Activated CD4-positive, alpha-beta T cell treated with anti-CD3 and anti-CD28 coated beads, Interleukin-2, Interleukin-6, amounts not matched to agents 100 ng/mL and 50 ng/mL, durations not matched to agents 16 hours and 8 hours (primary cell): Measurements from ENCODE around the gene PADI3.

Experiments
- DNase-seq: peaks from one replicate; pipeline ENCODE4 v3.0.0-alpha.2; 2020

PADI3 gene

DNA sequence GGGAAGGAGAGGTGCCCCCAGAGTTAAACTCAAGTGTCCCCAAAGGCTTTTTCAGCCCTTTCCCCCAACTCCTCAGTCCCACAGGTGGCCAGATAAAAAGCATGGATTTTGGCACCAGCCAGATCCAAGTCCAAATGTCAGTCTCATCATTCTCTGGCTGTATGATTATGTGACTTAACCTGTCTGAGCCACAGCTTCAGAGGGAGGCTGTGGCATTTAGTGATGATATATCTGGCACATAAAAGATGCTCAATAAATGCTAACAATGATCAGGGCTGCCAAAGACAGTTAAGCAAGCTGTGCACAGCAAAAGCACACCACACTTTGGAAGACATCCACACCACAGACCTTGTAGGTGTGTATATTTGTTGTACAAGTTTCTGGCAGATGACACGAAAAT, 5.6 kb upstream of the PADI3 start:
- DNase-seq, result no peak

DNA sequence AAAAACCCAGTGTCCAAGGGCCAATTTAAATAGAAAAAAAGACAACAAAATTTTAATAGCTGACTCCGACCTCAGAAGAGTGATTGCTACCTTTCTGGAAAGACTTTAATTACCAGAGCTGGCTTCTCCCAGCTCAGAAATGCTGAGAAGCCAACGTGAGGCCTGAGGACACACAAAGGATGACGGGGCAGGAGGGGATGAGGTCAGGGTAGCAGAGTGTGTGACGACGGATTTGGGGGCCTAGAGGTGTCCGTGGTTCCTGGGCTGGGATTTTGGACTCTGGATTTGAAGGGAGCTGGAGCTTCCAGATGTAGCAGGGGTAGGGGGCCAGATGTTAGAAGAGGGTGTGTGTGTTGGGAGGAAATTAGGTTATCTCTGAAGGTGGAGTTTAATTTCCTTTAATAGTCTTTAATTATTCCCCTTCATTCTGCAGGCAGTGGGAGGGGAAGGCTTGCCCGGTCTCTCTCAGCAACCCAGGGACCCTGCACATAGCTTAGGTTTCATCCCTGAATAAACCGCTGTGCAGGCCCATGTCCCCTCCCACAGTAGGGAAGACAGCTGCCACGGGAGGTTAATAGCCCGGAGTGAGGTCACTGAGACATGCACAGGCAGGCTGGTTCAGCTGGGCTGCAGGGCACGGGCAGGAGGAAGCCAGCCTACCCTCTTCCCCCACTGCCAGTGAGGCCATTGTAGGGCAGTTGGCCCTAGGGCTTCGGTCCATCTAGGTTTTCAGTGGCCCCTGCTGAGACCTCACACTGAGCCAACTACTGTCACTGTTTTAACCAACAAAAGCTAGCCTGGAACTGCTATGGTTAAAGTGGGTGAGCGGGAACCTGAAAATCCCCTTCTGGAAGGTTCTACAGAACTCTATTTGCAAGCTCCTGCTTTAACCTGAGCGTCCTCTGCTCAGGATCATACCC, 3.8 kb upstream of the PADI3 start:
- no peak for DNase-seq

DNA sequence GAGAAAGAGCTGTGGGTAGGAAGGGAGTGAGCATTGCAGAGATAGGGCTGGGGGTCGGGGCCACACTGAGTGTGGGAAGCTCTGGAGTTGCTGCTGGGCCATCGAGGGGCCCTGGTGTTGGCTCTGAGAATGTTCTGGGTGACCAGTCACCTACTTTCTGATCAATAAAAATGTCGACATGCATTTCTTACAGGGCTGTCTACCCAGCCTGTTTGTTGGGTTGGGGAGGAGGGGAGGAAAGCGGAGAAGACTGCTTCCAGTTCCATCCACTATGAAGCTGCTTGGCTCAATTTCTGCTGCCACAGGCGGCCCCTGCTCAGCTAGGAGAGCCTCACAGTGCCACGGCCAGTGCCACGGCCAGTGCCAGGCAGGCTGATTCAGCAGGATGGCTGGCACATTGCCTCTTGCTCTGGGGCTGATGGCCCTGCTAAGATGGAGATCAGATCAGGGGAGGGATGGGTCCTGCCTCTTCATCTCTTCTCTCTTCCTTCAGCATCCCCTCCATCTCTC, 3.0 kb upstream of the PADI3 start:
- DNase-seq, result no peak

DNA sequence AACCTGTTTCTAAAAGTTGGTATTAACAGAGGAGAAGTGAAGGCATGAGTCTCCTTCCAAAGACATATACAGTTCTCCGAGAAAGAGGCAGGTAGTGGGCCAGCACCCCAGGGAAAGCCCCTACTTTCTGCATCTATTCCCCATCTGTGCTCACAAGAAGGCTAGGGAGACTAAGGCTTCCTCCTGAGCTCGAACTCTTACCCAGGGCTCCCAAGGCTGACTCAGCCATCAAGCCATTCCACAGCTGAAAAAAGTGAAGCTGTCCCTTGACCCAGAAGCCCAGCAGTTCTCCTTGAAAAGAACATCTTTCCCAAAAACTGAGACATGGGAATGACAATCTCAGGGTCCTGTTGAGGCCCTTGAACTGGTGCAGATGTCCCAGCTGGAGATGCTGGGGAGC, 1.9 kb upstream of the PADI3 start:
- DNase-seq, result no peak

DNA sequence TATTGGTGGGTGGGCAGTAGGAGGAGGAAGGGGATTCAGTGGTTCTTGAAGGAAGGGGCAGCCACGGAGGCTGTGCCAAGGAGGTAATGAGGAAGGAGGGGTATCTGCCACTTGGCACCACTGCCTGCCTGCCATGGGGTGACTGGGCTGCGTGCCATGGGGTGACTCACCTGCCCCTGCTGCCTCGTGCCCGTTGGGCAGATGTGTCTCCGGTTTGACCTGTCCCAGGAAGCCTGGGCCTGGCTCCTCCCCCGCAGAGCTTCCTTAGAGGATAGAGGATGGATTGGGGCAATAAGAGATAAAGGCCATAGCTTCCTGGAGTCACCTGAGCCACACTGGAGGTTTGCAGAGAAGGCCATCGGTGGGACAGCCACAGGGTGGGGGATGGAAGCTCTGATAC, 1.7 kb downstream of the PADI3 start:
- DNase-seq, result no peak

DNA sequence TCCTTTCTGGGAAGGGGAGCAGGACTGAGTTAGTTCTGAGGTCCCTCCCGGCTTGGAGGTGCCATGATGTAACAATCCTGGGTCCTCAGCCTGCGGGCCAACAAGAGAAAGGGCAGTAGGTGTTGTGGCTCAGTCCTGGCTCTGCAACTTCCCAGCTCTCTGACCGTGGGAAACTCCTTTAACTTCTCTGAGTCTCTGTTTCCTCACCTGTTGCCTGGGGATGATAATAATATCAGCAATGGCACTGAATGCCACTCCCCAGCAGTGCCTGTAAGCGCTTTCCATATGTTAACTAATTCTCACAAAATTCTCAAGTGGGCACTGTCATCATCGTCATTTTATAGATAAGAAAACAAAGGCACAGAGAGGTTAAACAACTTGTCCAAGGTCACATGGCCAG, 2.3 kb downstream of the PADI3 start:
- no peak for DNase-seq

DNA sequence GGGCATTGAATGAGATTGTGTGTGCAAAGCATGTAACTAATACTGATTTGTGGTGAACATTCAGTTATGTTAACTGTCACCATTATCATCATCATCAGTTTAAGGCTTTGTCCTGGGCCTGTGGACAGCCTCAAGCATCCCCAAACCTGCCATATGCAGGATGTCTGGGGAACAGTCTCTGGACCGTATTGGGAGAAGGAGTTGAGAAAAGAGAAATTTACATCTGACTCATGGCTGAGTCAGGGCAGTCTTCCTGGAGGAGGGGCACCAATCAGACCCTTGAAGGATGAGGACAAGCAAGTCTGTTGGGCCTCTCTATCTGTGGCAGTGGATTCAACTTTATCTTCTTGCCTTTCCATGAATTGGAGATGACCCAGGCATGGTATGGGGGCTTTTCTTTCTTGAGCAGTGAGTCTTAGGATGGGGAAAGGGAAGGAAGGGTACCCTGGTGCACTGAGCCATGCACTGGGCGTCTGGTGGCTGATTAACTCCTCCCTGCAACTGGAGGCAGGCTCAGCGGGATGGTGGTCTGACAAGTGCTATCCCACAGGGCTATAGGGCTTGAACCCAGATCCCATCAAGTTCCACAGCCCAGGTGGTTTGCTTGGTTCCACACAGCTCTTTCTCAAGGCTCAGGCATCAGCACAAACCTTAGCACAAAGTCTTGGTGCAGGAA, 2.9 kb downstream of the PADI3 start:
- no peak for DNase-seq

DNA sequence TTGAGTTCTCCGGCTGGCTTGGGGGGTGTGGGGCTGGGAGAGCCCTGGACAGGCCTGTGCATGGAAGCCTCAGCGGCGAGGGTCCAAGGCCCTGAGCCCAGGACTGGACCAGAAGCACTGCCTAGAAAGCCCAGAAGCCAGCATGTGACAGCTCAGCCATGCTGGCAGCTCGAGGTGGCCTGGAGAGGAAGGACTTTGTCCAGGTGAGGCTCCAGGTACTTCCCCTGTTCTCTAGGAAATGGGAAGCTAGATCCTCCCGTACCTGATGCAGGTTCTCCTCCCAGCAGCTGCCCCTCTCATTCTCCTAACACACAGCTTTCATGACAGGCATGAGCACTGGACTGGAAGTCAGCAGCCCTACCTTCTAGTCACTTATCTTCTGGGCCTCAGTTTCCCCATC, 6.4 kb downstream of the PADI3 start:
- no peak for DNase-seq

DNA sequence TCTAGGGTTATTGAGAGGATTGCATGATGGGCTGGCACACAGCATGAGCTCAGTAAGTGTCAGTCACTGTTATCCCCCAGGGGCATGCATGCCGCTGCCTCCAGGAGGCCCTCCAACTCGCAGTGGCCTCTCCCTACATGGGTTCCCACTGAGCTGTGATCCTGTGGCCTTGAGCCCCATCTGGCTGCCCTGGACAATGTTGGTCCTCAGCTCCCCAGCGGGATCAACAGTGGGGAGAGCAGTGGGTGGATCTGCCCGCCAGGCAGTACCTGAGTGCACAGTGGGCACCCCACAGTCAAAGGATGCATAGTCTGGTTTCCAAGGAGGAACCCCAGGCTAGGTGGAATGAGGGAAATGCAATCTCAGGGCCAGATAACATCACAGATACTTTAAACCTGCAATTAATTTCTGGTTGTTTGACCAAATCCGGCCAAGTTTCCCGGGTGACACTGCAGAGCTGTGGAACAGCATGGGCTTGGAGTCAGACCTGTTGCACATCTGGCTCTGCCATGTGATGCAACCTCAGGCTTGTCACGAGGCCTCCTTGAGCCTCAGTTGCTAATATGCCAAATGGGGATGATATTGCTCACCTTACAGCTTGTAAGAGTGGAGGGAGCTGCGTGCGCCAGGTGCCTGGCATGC, 9.3 kb downstream of the PADI3 start:
- DNase-seq, result no peak

DNA sequence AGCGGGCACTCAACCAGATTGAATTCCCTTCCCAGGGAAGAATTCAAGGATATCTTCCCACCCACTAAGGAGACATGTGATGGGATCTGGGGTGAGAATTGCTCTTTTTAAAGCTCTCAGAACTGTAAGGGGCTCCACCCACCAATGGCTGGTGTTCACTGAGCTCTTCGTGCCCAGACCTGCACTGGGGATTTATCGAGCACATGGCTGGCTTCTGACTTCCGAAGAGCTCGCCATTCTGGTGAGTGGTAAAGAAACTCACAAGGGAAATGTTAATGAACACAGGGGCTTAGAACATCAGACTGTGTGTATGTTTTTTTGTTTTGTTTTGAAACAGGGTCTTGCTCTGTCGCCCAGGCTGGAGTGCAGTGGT, 9.8 kb downstream of the PADI3 start:
- no peak for DNase-seq

DNA sequence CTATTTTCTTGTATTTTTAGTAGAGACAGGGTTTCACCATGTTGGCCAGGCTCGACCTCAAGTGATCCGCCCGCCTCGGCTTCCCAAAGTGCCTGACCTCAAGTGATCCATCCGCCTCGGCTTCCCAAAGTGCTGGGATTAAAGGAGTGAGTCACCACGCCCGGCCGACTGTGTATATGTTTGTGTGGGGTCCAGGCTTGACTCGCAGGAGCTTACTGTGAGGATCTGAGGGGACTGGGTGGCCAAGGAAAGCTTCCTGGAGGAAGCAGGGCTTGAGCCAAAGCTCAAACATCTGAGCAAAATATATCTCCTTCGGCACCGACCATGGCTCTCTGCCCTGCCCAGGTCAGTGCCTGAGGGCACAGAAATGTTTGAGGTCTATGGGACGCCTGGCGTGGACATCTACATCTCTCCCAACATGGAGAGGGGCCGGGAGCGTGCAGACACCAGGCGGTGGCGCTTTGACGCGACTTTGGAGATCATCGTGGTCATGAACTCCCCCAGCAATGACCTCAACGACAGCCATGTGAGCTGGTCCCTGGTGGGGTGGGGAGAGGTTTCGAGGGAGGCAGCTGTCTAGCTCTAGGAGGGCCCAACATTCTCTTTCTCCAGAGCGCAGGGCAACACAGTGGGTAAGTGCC, 10.5 kb downstream of the PADI3 start:
- no peak for DNase-seq

DNA sequence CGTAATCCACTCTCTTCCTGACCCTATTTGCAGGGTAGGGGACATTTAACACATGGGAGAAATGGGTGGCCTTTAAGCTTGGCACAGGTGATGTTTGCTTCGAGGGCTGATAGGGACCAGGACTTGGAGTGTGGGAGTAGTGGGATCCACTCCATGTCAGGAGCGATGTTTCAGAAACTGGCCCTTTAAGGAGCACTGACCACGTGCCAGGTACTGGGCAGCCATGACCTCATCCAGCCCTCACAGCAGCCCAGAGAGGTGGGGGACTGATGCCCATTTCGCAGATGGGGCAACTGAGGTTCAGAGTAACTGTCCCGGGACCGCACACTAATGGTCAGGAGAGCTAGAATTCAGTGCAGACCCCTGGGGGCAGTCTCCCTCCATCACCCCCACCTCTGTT, 11.4 kb downstream of the PADI3 start:
- DNase-seq, result no peak

DNA sequence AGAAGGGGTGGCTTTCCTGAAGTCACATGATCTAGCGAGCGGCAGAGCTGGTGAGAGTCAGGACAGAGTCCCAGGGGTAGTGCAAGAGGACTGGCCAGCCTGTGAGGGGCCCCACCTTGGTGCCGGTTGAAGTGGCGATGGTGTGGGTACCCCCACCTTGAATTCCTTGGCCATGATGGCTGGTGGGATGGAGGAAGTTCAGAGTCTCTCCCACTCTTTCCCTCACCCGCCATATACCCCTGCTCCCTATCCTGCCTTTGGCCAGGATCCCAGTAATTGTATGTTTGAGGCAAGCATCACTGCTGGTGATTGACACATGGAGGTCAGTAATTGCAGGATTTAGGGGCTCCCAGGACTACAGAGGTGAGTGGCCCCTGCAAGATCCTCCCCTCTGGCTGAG, 11.8 kb downstream of the PADI3 start:
- no peak for DNase-seq

DNA sequence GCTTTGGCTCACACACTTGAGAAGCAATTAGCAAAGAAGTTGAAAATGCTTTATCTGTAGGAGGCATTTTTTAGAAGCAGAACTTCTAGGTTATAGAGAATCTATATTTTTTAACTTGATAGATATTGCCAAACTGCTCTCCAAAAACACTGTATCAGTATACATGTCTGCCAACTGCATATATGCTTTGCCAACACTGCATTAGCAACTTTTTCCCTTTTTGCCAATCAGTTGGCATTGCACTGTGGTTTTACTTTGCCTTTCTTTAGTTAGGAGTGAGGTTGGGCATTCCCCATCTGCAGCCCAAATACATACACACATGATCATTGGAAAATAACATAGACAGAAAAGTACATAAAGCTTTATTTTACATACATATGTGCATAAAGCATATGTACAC, 15.0 kb downstream of the PADI3 start:
- DNase-seq, result no peak

DNA sequence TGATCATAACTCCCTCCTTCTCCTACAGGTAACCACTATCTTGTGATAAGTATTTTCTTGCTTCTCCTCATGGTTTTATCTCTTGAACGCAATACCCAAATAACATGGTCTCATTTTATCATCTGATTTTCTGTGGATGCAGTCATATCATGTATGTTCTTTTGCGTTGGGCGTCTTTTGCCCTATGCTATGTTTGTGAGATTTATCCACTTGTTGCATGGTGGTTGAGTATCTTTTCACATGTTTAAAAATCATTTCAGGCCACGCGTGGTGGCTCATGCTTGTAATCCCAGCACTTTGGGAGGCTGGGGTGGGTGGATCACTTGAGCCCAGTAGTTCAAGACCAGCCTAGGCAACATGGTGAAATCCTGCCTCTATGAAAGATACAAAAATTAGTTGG, 15.6 kb downstream of the PADI3 start:
- no peak for DNase-seq

DNA sequence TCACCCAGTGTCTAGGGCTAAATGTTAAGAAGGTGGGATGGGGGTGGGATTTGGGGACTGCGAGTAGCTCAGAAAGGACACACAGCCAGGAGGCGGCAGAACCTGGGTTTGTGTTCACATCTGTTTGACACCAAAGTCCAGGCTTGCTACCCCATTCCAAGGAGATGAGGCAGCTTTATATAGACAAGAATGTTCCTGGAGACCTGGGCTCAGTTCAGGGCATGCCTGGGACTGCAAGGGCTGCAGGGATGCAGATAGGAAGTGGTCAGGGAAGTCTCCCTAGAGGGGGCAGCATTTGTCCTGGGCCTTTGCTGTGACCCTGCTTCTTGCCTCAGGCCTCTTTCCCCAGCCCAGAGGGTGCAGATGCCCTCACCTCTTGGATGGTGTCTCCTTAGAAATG, 16.3 kb downstream of the PADI3 start:
- no peak for DNase-seq

DNA sequence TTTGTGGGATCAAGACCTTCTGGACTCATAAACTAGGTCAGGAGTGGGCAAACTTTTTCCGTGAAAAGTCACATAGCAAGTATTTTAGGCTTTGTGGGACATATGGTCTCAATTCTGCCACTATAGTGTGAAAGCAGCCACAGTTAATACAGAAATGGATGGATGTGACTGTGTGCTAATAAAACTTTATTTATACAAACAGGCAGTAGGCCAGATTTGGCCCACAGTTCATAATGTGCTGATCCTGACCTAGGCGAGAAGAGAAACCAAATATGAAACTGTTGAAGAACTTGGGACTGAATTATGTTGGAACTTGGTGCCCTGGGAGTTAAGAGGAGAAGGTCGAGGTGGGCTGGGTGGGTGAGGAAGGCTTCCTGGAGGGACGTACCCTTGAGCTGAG, 17.1 kb downstream of the PADI3 start:
- no peak for DNase-seq

DNA sequence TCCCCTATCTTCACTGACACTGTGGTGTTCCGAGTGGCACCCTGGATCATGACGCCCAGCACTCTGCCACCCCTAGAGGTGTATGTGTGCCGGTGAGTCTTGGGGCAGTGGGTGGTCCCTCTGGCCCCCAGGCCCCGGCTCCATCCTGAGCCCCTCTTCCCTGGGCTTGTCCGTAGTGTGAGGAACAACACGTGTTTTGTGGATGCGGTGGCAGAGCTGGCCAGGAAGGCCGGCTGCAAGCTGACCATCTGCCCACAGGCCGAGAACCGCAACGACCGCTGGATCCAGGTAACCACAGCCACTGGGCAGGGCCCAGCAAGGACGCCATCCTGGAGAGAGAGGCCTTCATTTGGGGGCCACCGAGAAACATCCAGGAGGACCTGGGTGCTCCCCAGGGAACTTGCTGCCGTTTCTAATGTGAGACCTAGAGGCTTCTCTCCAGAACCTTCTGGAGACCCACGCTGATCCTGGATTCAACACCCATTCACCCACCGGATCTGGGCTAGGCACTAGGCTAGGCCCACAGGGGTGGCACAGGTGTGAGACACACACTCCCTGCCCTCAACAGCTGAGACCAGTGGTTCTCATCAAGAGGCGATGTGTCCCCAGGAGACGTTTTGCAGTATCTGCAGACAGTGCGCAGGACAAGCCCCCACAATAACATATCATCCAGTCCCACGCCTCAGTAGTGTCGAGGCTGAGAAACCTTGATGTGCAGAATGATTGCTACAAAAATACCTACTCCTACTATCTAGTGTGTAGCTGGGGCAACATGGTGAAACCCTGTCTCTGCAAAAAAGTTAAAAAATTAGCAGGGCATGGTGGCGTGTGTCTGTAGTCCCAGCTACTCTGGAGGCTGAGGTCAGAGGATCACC, 22.2 kb downstream of the PADI3 start:
- DNase-seq, result no peak

DNA sequence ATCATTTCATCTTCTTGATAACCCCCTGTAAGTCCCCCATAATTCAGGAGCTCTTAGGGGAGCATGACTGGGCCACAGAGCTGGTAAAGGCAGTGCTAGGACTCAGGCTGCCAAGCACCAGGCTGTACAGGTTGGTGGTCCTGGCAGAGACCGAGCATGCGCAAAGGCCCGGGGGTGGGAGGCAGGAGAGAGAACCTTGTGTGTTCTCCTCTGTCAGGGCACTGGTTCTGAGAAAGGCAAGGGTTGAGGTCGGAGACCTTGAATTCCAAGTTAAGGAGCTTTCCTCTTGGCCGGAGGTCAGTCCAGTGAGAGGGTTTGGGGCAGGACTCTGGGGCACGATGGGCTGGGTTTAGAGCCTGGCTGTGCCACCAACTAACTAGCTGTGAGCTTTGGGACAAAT, 23.2 kb downstream of the PADI3 start:
- DNase-seq, result no peak

DNA sequence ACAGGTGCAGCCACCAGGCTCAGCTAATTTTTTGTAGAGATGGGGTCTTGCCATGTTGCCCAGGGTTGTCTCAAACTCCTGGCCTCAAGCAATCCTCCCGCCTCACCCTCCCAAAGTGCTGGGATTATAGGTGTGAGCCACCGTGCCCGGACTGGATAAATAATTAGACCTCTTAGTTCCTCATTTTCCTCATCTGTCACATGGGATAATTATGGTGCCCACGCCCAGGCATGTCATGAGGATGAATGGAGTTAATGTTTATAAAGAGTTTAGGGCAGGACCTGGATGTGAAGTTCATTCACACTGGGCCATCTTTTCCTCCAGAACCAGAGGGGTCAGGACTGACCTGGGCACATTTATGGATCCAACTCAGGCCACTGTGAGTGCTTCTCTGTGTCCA, 23.7 kb downstream of the PADI3 start:
- no peak for DNase-seq

DNA sequence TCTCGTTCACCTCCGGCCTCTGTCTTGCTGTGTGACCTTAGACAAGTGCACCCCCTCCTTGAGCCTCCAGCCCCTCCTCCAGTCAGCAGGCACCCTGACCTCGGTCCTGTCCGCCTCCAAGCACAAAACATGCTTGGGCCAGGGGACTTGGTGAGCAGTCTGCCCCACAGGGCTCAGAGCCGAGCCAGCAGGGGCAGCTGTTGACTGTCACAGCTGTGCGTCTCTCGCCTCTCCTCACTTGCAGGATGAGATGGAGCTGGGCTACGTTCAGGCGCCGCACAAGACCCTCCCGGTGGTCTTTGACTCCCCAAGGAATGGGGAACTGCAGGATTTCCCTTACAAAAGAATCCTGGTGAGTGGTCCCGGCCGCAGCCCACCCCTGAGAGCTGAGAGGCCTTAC, 24.2 kb downstream of the PADI3 start:
- DNase-seq, result no peak
